WTC11 (cell line): ENCODE data around the gene LHB. TPM values are rescaled to one million over a fixed set of nuclear protein-coding genes. Genes with fewer than 3 reads are reported as not detected.

ENCODE experiments used
- ATAC-seq: fragments of 200-7000 bp; cut with Tn5 transposase; 2 replicates; pipeline ENCODE4 v1.10.0; 2021; ENCODE audit warnings: mild to moderate bottlenecking, moderate library complexity
- CTCF ChIA-PET: fragments of 300-600 bp; sonication (Branson Sonifier 250); formaldehyde crosslinking; loops from one replicate; lab custom pipeline; 2021; ENCODE audit warnings: antibody characterized with exemption; lab: Charles Lee
- POLR2A ChIA-PET: fragments of 350-600 bp; sonication (Branson Sonifier 250); formaldehyde crosslinking; loops from one replicate; lab custom pipeline; 2021; ENCODE audit warnings: antibody characterized with exemption; lab: Charles Lee
- DNase-seq: peaks from one replicate; pipeline ENCODE4 v3.0.0; 2021; ENCODE audit warnings: low spot score
- H3K27ac Mint-ChIP-seq: 2 replicates; pipeline ENCODE4 v1.8.0; 2021; ENCODE audit warnings: mixed read lengths
- H3K27me3 Mint-ChIP-seq: 2 replicates; pipeline ENCODE4 v1.8.0; 2021; ENCODE audit warnings: low read depth, mild to moderate bottlenecking, moderate library complexity, mixed read lengths
- H3K36me3 Mint-ChIP-seq: 2 replicates; pipeline ENCODE4 v1.8.0; 2021; ENCODE audit warnings: mixed read lengths
- H3K4me1 Mint-ChIP-seq: 2 replicates; pipeline ENCODE4 v1.8.0; 2022; ENCODE audit warnings: mixed read lengths
- H3K4me3 Mint-ChIP-seq: 2 replicates; pipeline ENCODE4 v1.8.0; 2021; ENCODE audit warnings: mild to moderate bottlenecking, moderate library complexity, mixed read lengths
- H3K9me3 Mint-ChIP-seq: 2 replicates; pipeline ENCODE4 v1.8.0; 2021; ENCODE audit warnings: mixed read lengths
- ATF1 ChIP-seq: sonication (generic); formaldehyde crosslinking; IDR thresholded peaks from 2 replicates; pipeline ENCODE4 v1.8.1; 2023; ENCODE audit warnings: mild to moderate bottlenecking, moderate library complexity, missing genetic modification reagents
- CBFB ChIP-seq: sonication (generic); formaldehyde crosslinking; IDR thresholded peaks from 2 replicates; pipeline ENCODE4 v1.8.1; 2022; ENCODE audit warnings: mild to moderate bottlenecking, low read depth, missing genetic modification reagents
- ETV6 ChIP-seq: sonication (generic); formaldehyde crosslinking; IDR thresholded peaks from 2 replicates; pipeline ENCODE4 v1.8.1; 2022; ENCODE audit warnings: mild to moderate bottlenecking, missing genetic modification reagents
- FOXJ3 ChIP-seq: sonication (generic); formaldehyde crosslinking; IDR thresholded peaks from 2 replicates; pipeline ENCODE4 v1.9.0; 2021; ENCODE audit warnings: missing genetic modification reagents, mild to moderate bottlenecking, borderline replicate concordance
- FOXK1 ChIP-seq: sonication (generic); formaldehyde crosslinking; IDR thresholded peaks from 2 replicates; pipeline ENCODE4 v1.8.0; 2022; ENCODE audit warnings: mild to moderate bottlenecking, moderate library complexity, missing genetic modification reagents
- GABPB1 ChIP-seq: sonication (generic); formaldehyde crosslinking; IDR thresholded peaks from 2 replicates; pipeline ENCODE4 v1.8.1; 2023; ENCODE audit warnings: mild to moderate bottlenecking, missing genetic modification reagents
- GRHL2 ChIP-seq: fragments of 250-450 bp; sonication (Bioruptor Pico); IDR thresholded peaks from 2 replicates; pipeline ENCODE4 v1.8.0; 2022; ENCODE audit warnings: mild to moderate bottlenecking, moderate library complexity; ENCODE audit not compliant: insufficient replicate concordance, severe bottlenecking
- JUN ChIP-seq: sonication (generic); formaldehyde crosslinking; IDR thresholded peaks from 2 replicates; pipeline ENCODE4 v1.8.0; 2023; ENCODE audit warnings: mild to moderate bottlenecking, missing genetic modification reagents
- NR1H2 ChIP-seq: sonication (generic); formaldehyde crosslinking; IDR thresholded peaks from 2 replicates; pipeline ENCODE4 v1.9.0; 2021; ENCODE audit warnings: mild to moderate bottlenecking, moderate library complexity, missing genetic modification reagents
- NR3C1 ChIP-seq: sonication (generic); formaldehyde crosslinking; conservative IDR thresholded peaks from 2 replicates; pipeline ENCODE4 v1.8.1; 2023; ENCODE audit warnings: low read depth, mild to moderate bottlenecking, missing genetic modification reagents
- RELA ChIP-seq: sonication (generic); formaldehyde crosslinking; IDR thresholded peaks from 2 replicates; pipeline ENCODE4 v1.8.1; 2022; ENCODE audit warnings: missing genetic modification reagents, mild to moderate bottlenecking, borderline replicate concordance
- SP1 ChIP-seq: sonication (generic); formaldehyde crosslinking; conservative IDR thresholded peaks from 2 replicates; pipeline ENCODE4 v1.8.1; 2022; ENCODE audit warnings: missing genetic modification reagents
- TCF7 ChIP-seq: sonication (generic); formaldehyde crosslinking; IDR thresholded peaks from 2 replicates; pipeline ENCODE4 v1.8.0; 2022; ENCODE audit warnings: mild to moderate bottlenecking, low read depth, missing genetic modification reagents, moderate library complexity
- total RNA-seq: library from RNA; stranded (reverse); gene quantifications from 3 replicates; pipeline ENCODE4 v1.2.3, GENCODE V29; 2021
- TF ChIP-seq, protein P1 (sequence below): fragments of 250-450 bp; sonication (Bioruptor Pico); IDR thresholded peaks from 2 replicates; pipeline ENCODE4 v2.1.2; 2022; ENCODE audit warnings: mild to moderate bottlenecking, moderate library complexity
- TF ChIP-seq, protein P2 (sequence below): fragments of 250-450 bp; sonication (Bioruptor Pico); IDR thresholded peaks from 2 replicates; pipeline ENCODE4 v1.9.0; 2021; ENCODE audit warnings: moderate library complexity, mild to moderate bottlenecking, inconsistent platforms, borderline replicate concordance
- TF ChIP-seq, protein P3 (sequence below): sonication (generic); formaldehyde crosslinking; IDR thresholded peaks from 2 replicates; pipeline ENCODE4 v1.8.0; 2022; ENCODE audit warnings: mild to moderate bottlenecking, missing genetic modification reagents
- TF ChIP-seq, protein P4 (sequence below): sonication (generic); formaldehyde crosslinking; IDR thresholded peaks from 2 replicates; pipeline ENCODE4 v1.8.0; 2023; ENCODE audit warnings: mild to moderate bottlenecking, missing genetic modification reagents
- TF ChIP-seq, protein P5 (sequence below): sonication (generic); formaldehyde crosslinking; IDR thresholded peaks from 2 replicates; pipeline ENCODE4 v1.8.0; 2023; ENCODE audit warnings: missing genetic modification reagents, mild to moderate bottlenecking, borderline replicate concordance

LHB gene
- total RNA-seq, 1 experiment from 2014 or later = not detected

DNA sequence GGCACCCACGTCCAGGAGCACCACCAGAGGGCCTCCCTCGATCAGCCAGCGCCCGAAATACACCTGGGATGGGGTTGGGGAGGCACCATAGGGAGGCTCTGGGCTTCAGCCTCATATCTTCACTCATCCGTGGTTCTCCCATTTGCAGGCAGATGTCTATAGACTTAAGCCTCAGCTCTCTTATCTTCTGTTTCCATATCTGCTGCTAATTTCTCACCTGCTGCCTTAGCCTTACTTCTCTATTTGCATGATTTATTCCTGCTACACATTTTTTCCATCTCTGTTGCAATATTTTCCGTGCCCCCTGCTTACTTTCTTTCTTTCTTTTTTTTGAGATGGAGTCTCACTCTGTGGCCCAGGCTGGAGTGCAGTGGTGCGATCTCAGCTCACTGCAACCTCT, 29.6 kb downstream of the LHB start (continued):
- TF ChIP-seq, protein P1, sequence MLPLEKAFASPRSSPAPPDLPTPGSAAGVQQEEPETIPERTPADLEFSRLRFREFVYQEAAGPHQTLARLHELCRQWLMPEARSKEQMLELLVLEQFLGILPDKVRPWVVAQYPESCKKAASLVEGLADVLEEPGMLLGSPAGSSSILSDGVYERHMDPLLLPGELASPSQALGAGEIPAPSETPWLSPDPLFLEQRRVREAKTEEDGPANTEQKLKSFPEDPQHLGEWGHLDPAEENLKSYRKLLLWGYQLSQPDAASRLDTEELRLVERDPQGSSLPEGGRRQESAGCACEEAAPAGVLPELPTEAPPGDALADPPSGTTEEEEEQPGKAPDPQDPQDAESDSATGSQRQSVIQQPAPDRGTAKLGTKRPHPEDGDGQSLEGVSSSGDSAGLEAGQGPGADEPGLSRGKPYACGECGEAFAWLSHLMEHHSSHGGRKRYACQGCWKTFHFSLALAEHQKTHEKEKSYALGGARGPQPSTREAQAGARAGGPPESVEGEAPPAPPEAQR (CRISPR knock-in tag) = no peak
- TF ChIP-seq CBFB (CRISPR knock-in tag) (no peak), JUN (CRISPR knock-in tag) (no peak), SP1 (CRISPR knock-in tag) (no peak), GABPB1 (no peak)
- TF ChIP-seq, all 79 proteins: peak for 0

DNA sequence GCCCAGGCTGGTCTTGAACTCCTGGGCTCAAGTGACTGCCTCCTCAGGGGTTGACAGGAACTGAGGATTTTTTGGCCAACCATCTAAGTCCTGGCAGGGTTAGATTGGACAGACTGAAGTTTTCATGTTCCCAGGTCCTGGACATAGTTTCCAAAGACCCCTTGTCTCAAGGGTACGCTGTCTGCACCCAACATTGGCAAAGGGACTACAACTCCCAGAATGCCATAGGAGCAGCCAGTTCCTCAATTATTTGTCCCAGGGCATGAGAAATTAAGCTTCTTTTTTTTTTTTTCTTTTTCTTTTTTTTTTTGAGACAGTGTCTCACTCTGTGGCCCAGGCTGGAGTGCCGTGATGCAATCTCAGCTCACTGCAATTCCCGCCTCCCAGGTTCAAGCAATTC, 30.7 kb downstream of the LHB start:
- no peak for TF ChIP-seq NR3C1 (CRISPR knock-in tag)
- no peak for TF ChIP-seq GRHL2
- no peak for TF ChIP-seq FOXK1 (CRISPR knock-in tag)
- TF ChIP-seq, protein P2, sequence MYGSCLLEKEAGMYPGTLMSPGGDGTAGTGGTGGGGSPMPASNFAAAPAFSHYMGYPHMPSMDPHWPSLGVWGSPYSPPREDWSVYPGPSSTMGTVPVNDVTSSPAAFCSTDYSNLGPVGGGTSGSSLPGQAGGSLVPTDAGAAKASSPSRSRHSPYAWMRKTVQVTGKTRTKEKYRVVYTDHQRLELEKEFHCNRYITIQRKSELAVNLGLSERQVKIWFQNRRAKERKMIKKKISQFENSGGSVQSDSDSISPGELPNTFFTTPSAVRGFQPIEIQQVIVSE (CRISPR knock-in tag) = no peak
- TF ChIP-seq, protein P3, sequence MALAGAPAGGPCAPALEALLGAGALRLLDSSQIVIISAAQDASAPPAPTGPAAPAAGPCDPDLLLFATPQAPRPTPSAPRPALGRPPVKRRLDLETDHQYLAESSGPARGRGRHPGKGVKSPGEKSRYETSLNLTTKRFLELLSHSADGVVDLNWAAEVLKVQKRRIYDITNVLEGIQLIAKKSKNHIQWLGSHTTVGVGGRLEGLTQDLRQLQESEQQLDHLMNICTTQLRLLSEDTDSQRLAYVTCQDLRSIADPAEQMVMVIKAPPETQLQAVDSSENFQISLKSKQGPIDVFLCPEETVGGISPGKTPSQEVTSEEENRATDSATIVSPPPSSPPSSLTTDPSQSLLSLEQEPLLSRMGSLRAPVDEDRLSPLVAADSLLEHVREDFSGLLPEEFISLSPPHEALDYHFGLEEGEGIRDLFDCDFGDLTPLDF (CRISPR knock-in tag) = no peak
- TF ChIP-seq RELA (CRISPR knock-in tag) = no peak
- no peak for TF ChIP-seq ETV6 (CRISPR knock-in tag)
- TF ChIP-seq, protein P4, sequence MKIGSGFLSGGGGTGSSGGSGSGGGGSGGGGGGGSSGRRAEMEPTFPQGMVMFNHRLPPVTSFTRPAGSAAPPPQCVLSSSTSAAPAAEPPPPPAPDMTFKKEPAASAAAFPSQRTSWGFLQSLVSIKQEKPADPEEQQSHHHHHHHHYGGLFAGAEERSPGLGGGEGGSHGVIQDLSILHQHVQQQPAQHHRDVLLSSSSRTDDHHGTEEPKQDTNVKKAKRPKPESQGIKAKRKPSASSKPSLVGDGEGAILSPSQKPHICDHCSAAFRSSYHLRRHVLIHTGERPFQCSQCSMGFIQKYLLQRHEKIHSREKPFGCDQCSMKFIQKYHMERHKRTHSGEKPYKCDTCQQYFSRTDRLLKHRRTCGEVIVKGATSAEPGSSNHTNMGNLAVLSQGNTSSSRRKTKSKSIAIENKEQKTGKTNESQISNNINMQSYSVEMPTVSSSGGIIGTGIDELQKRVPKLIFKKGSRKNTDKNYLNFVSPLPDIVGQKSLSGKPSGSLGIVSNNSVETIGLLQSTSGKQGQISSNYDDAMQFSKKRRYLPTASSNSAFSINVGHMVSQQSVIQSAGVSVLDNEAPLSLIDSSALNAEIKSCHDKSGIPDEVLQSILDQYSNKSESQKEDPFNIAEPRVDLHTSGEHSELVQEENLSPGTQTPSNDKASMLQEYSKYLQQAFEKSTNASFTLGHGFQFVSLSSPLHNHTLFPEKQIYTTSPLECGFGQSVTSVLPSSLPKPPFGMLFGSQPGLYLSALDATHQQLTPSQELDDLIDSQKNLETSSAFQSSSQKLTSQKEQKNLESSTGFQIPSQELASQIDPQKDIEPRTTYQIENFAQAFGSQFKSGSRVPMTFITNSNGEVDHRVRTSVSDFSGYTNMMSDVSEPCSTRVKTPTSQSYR = no peak
- TF ChIP-seq TCF7 (CRISPR knock-in tag) = no peak
- TF ChIP-seq ATF1 = no peak
- TF ChIP-seq NR1H2 (CRISPR knock-in tag) = no peak
- TF ChIP-seq, protein P1 (CRISPR knock-in tag) = no peak
- TF ChIP-seq, protein P5, sequence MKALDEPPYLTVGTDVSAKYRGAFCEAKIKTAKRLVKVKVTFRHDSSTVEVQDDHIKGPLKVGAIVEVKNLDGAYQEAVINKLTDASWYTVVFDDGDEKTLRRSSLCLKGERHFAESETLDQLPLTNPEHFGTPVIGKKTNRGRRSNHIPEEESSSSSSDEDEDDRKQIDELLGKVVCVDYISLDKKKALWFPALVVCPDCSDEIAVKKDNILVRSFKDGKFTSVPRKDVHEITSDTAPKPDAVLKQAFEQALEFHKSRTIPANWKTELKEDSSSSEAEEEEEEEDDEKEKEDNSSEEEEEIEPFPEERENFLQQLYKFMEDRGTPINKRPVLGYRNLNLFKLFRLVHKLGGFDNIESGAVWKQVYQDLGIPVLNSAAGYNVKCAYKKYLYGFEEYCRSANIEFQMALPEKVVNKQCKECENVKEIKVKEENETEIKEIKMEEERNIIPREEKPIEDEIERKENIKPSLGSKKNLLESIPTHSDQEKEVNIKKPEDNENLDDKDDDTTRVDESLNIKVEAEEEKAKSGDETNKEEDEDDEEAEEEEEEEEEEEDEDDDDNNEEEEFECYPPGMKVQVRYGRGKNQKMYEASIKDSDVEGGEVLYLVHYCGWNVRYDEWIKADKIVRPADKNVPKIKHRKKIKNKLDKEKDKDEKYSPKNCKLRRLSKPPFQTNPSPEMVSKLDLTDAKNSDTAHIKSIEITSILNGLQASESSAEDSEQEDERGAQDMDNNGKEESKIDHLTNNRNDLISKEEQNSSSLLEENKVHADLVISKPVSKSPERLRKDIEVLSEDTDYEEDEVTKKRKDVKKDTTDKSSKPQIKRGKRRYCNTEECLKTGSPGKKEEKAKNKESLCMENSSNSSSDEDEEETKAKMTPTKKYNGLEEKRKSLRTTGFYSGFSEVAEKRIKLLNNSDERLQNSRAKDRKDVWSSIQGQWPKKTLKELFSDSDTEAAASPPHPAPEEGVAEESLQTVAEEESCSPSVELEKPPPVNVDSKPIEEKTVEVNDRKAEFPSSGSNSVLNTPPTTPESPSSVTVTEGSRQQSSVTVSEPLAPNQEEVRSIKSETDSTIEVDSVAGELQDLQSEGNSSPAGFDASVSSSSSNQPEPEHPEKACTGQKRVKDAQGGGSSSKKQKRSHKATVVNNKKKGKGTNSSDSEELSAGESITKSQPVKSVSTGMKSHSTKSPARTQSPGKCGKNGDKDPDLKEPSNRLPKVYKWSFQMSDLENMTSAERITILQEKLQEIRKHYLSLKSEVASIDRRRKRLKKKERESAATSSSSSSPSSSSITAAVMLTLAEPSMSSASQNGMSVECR = no peak
- no peak for TF ChIP-seq FOXJ3
- TF ChIP-seq JUN (CRISPR knock-in tag) = no peak

More for the DNA sequence above, 30.7 kb downstream of the LHB start:
- CTCF ChIA-PET = interaction anchor here (1.2 to 4.2 kb wide), 6 partner anchors 12 to 224 kb away, joined by 3 to 18 read pairs (median 6); no protein-coding TSS in a partner anchor
- POLR2A ChIA-PET = interaction anchor here (0.6 to 0.8 kb wide), 2 partner anchors 118 to 127 kb away, joined by 3 read pairs; partner anchors contain the start of gene PLEKHA4
- Mint-ChIP-seq H3K9me3 (no peaks in the 10 kb centered on the region), H3K27me3 (no peaks in the 10 kb centered on the region), H3K4me3 (no peak overlapping the region), H3K27ac (no peak overlapping the region), H3K36me3 (peaks cover 49% of the 10 kb centered on the region), H3K4me1 (peaks cover 12% of the 10 kb centered on the region)
- ATAC-seq (no peak), DNase-seq (no peak)
